ENCODE results near the gene FOCAD.

The FOCAD gene

GRCh38 chr9:20771729-20772128 is 87.7 kb downstream of the FOCAD start:
- no peak for ATAC-seq
- TF ChIP-seq CREB5 (CRISPR knock-in tag; IDR thresholded peaks at IDR 0.05; ENCODE audit: low read depth) (no peak), POU6F1 (CRISPR knock-in tag; IDR thresholded peaks at IDR 0.05; ENCODE audit: borderline replicate concordance, low read depth) (no peak), TSHZ2 (CRISPR knock-in tag; IDR thresholded peaks at IDR 0.05) (no peak), TCF4 (CRISPR knock-in tag; IDR thresholded peaks at IDR 0.05; ENCODE audit: borderline replicate concordance) (no peak), CSDC2 (CRISPR knock-in tag; IDR thresholded peaks at IDR 0.05) (no peak)

GRCh38 chr9:20775683-20776082 is 91.6 kb downstream of the FOCAD start:
- ATAC-seq: no peak
- no peak for TF ChIP-seq ESRRG (CRISPR knock-in tag; IDR thresholded peaks at IDR 0.05)
- no peak for TF ChIP-seq ISL1 (CRISPR knock-in tag; IDR thresholded peaks at IDR 0.05)
- TF ChIP-seq ZFP3 (CRISPR knock-in tag; IDR thresholded peaks at IDR 0.05): no peak
- no peak for TF ChIP-seq ZNF8 (CRISPR knock-in tag; IDR thresholded peaks at IDR 0.05)
- no peak for TF ChIP-seq PATZ1 (CRISPR knock-in tag; IDR thresholded peaks at IDR 0.05; ENCODE audit: borderline replicate concordance)
- TF ChIP-seq TCF4 (CRISPR knock-in tag; IDR thresholded peaks at IDR 0.05; ENCODE audit: borderline replicate concordance): no peak
- TF ChIP-seq CSDC2 (CRISPR knock-in tag; IDR thresholded peaks at IDR 0.05): no peak
- no peak for TF ChIP-seq POU6F1 (CRISPR knock-in tag; IDR thresholded peaks at IDR 0.05; ENCODE audit: borderline replicate concordance, low read depth)
- no peak for TF ChIP-seq SNAI2 (CRISPR knock-in tag; IDR thresholded peaks at IDR 0.05)

- no peak for ATAC-seq
- TF ChIP-seq TOX (CRISPR knock-in tag; IDR thresholded peaks at IDR 0.05; ENCODE audit: borderline replicate concordance) (no peak), RARB (CRISPR knock-in tag; IDR thresholded peaks at IDR 0.05) (no peak), TSHZ2 (CRISPR knock-in tag; IDR thresholded peaks at IDR 0.05) (no peak), CSRNP3 (CRISPR knock-in tag; IDR thresholded peaks at IDR 0.05) (no peak), ISL1 (CRISPR knock-in tag; IDR thresholded peaks at IDR 0.05) (no peak), CSDC2 (CRISPR knock-in tag; IDR thresholded peaks at IDR 0.05) (no peak), PPARA (CRISPR knock-in tag; IDR thresholded peaks at IDR 0.05; ENCODE audit: borderline replicate concordance) (no peak), POU6F1 (CRISPR knock-in tag; IDR thresholded peaks at IDR 0.05; ENCODE audit: borderline replicate concordance, low read depth) (no peak), ZNF565 (CRISPR knock-in tag; conservative IDR thresholded peaks at IDR 0.05; ENCODE audit: low read depth) (no peak)
Measured at GRCh38 chr9:20781092-20781491, 97.0 kb downstream of the FOCAD start.

All from SK-N-SH treated with all-trans-retinoic acid at 6 μM for 48 hours (cell line).